ENCODE data around the gene KRT38.

The KRT38 gene

DNA sequence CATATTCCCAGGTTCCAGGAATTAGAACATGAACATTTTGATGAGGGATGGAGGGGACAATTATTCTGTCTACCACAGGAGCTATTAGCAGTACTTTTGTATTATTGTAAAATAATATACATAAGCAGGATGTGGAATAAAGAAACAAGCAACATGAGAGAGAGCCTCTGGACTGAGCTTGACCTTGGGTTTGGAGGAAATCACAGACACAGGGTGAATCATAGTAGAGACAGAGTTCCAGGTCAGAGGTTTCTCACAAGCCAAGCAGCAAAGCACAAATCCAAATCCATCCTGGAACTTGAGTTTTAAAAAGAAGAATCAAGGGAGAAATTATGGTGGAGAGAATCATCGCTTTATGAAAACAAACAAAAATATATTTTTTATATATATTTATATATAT lies 48.5 kb downstream of the KRT38 start:
- TF ChIP-seq, protein P1, sequence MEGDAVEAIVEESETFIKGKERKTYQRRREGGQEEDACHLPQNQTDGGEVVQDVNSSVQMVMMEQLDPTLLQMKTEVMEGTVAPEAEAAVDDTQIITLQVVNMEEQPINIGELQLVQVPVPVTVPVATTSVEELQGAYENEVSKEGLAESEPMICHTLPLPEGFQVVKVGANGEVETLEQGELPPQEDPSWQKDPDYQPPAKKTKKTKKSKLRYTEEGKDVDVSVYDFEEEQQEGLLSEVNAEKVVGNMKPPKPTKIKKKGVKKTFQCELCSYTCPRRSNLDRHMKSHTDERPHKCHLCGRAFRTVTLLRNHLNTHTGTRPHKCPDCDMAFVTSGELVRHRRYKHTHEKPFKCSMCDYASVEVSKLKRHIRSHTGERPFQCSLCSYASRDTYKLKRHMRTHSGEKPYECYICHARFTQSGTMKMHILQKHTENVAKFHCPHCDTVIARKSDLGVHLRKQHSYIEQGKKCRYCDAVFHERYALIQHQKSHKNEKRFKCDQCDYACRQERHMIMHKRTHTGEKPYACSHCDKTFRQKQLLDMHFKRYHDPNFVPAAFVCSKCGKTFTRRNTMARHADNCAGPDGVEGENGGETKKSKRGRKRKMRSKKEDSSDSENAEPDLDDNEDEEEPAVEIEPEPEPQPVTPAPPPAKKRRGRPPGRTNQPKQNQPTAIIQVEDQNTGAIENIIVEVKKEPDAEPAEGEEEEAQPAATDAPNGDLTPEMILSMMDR (IDR thresholded peaks at IDR 0.05; ENCODE audit: insufficient read depth, missing control alignments): no peak
- DNase-seq (ENCODE audit: insufficient read length, low spot score) (no peak), FAIRE-seq (no peak)

DNA sequence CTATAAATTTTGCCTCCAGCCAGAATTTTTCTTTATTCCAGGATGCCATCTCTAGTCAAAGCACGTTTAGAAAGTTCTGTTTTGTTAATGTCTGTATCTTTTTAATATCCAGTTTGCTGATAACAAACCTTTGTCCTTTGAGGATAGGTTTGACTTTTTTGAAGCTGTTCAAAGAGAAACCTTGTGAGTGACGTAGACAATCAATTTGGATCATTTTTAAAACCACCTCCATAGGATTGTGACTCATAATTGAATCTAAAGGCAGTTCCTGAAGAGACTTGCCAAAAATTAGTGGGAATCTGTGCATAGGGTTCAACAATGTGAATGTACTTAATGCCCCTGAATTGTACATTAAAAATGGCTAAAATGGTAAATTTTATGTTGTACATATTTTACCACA lies 49.2 kb downstream of the KRT38 start:
- DNase-seq (ENCODE audit: insufficient read length, low spot score) (no peak), FAIRE-seq (no peak)
- TF ChIP-seq, protein P1 (IDR thresholded peaks at IDR 0.05; ENCODE audit: insufficient read depth, missing control alignments): no peak

DNA sequence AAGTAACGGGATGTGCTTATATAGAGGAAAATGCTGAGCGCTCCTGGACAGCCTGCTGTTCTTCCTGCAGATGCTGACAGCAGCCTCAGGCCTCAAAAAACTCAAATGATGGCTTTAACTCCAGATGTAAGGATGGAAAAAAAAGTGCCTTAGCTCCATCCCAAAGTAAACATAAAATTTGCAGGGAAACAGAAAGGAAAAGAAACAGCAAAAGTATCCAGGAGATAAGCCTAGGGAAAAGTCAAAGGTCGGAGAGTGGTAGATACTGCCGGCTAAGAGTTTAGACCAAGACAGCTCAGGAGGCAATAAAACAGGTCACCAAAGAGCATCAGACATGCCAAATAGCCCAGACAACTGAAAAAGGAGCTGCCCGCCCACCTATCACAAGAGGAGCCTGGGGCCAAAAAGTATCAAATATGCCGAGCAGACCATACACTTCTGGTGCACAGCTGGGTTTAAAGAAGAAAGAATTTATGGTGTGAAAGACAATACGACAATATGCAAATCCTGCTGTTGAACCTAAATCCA lies 50.3 kb downstream of the KRT38 start:
- TF ChIP-seq, protein P1 (IDR thresholded peaks at IDR 0.05; ENCODE audit: insufficient read depth, missing control alignments): no peak
- FAIRE-seq: no peak
- no peak for DNase-seq (ENCODE audit: insufficient read length, low spot score)

DNA sequence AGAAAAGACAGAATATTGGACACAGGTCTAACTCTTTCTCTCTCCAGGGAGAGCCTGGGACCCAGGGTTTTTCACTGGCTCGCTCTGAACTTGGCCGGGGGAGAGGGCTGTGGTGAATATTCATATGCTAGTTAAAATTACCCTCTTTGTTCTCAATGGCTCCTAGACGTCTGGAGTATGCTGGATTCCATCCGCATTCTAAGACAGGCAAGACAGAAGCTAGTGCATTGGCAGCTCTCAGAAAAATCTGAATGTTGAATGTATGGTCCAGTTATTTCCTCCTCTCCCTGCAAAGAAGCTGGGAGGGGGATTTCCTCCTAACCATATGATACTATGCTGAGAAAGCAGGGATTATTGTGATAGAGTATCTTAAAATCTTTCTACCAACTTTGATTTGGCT lies 53.1 kb downstream of the KRT38 start:
- FAIRE-seq (no peak), DNase-seq (ENCODE audit: insufficient read length, low spot score) (no peak)
- TF ChIP-seq, protein P1 (IDR thresholded peaks at IDR 0.05; ENCODE audit: insufficient read depth, missing control alignments): no peak

DNA sequence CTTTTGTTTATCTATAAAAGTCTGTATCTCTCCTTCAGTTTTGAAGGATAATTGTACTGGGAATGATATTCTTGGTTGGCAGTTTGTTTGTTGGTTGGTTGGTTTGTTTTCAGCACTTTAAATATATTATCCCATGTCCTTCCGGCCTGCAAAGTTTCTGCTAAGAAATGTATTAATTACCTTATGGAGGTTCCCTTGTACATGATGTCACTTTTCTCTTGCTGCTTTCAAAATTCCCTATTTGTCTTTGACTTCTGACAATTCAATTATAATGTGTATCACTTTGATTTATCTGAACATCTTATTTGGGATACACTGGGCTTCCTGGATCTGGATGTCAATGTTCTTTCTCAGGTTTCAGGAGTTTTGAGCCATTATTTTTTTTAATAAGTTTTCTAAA lies 54.6 kb downstream of the KRT38 start:
- DNase-seq (ENCODE audit: insufficient read length, low spot score) (no peak), FAIRE-seq (no peak)
- TF ChIP-seq, protein P1 (IDR thresholded peaks at IDR 0.05; ENCODE audit: insufficient read depth, missing control alignments): no peak

All from D721Med (cell line).